A549 (cell line): Measurements from ENCODE around the gene KCNAB1. TPM values are rescaled to one million over a fixed set of nuclear protein-coding genes. Genes with fewer than 3 reads are reported as not detected.

ENCODE experiments used
- ATAC-seq, 2 experiments: fragments of 200-7000 bp in 1 of 2; fragments of >200 bp in 1 of 2; cut with Nextera tagmentation in 1 of 2; cut with Tn5 transposase in 1 of 2; 3 replicates each; pipeline versions ENCODE4 v1.8.0 to v1.9.1; 2018 to 2020; ENCODE audit warnings: mild to moderate bottlenecking in 1 of 2, moderate library complexity in 1 of 2
- CTCF ChIA-PET: fragments of 300-600 bp; sonication (Branson Sonifier 250); formaldehyde crosslinking; extraction: SDS; loops from one replicate; lab custom pipeline; 2021; ENCODE audit warnings: antibody characterized with exemption, inconsistent platforms; lab: Yijun Ruan, JAX
- POLR2A ChIA-PET: fragments of 350-600 bp; formaldehyde crosslinking; extraction: SDS; loops from one replicate; lab custom pipeline; 2021; ENCODE audit warnings: antibody characterized with exemption, inconsistent platforms; lab: Yijun Ruan, JAX
- DNase-seq, 2 experiments: peaks; one replicate each; pipeline versions ENCODE4 v3.0.0 to v3.0.0-alpha.2; 2011 to 2016; ENCODE audit warnings: low read depth in 1 of 2, low spot score in 1 of 2
- FAIRE-seq: peaks from 2 replicates; lab custom pipeline; 2011; peaks lifted over from hg19 to GRCh38; lab: Jason Lieb, UNC
- H3K27ac ChIP-seq, 2 experiments: fragments of >200 bp; sonication (Bioruptor Twin); formaldehyde crosslinking; 3 replicates each; pipeline ENCODE4 v1.5.1; 2016 to 2017
- H3K4me1 ChIP-seq: fragments of >200 bp; sonication (Bioruptor Twin); formaldehyde crosslinking; 3 replicates; pipeline ENCODE4 v1.6.1; 2016
- H3K4me2 ChIP-seq: fragments of >200 bp; sonication (Bioruptor Twin); formaldehyde crosslinking; 3 replicates; pipeline ENCODE4 v1.6.1; 2016
- H3K4me3 ChIP-seq: fragments of >200 bp; sonication (Bioruptor Twin); formaldehyde crosslinking; 3 replicates; pipeline ENCODE4 v1.5.1; 2016
- H3K9me3 ChIP-seq: fragments of >200 bp; sonication (Bioruptor Twin); formaldehyde crosslinking; 3 replicates; pipeline ENCODE4 v1.6.1; 2016
- BHLHE40 ChIP-seq: IDR thresholded peaks from 2 replicates; pipeline ENCODE4 v1.6.1; 2012; ENCODE audit warnings: low read depth, low read length, inconsistent platforms
- CBX2 ChIP-seq: fragments of 200-600 bp; sonication (generic); IDR thresholded peaks from 2 replicates; pipeline ENCODE4 v1.6.1; 2016; ENCODE audit warnings: low read depth, mild to moderate bottlenecking, borderline replicate concordance
- CEBPB ChIP-seq, 2 experiments: fragments of >200 bp in 1 of 2; sonication (Bioruptor Twin) in 1 of 2; formaldehyde crosslinking in 1 of 2; IDR thresholded peaks; 2 replicates each; pipeline ENCODE4 v1.6.1; 2012 to 2016
- CHD4 ChIP-seq: fragments of 200-600 bp; sonication (generic); IDR thresholded peaks from 2 replicates; pipeline ENCODE4 v1.6.1; 2016; ENCODE audit warnings: antibody characterized with exemption, mild to moderate bottlenecking, borderline replicate concordance
- EHF ChIP-seq: fragments of 250-450 bp; sonication (Bioruptor Pico); IDR thresholded peaks from 2 replicates; pipeline ENCODE4 v1.5.0; 2020; ENCODE audit warnings: mild to moderate bottlenecking
- EP300 ChIP-seq, 2 experiments: fragments of >200 bp; sonication (Bioruptor Twin); formaldehyde crosslinking; IDR thresholded peaks; 2 replicates in 1 of 2; 3 replicates in 1 of 2; pipeline ENCODE4 v1.6.1; 2016 to 2017
- FOSL2 ChIP-seq, 2 experiments: fragments of 450-650 bp in 1 of 2; fragments of >200 bp in 1 of 2; sonication (Bioruptor Twin) in 1 of 2; formaldehyde crosslinking; IDR thresholded peaks; 2 replicates each; pipeline versions ENCODE4 v1.5.0 to v1.6.1; 2016 to 2020; ENCODE audit warnings: mild to moderate bottlenecking in 1 of 2, moderate library complexity in 1 of 2
- HOXB13 ChIP-seq: fragments of 250-450 bp; sonication (Bioruptor Pico); IDR thresholded peaks from 2 replicates; pipeline ENCODE4 v1.5.0; 2020; ENCODE audit warnings: low read depth, mild to moderate bottlenecking, moderate library complexity
- HOXB5 ChIP-seq: fragments of 250-450 bp; sonication (Bioruptor Pico); IDR thresholded peaks from 2 replicates; pipeline ENCODE4 v1.5.0; 2020; ENCODE audit warnings: mild to moderate bottlenecking, moderate library complexity
- JUNB ChIP-seq: fragments of >200 bp; sonication (Bioruptor Twin); formaldehyde crosslinking; IDR thresholded peaks from 2 replicates; pipeline ENCODE4 v1.6.1; 2016
- KDM1A ChIP-seq: fragments of 200-600 bp; sonication (generic); IDR thresholded peaks from 2 replicates; pipeline ENCODE4 v1.6.1; 2016; ENCODE audit warnings: low read depth, mild to moderate bottlenecking
- KDM5A ChIP-seq: fragments of 200-600 bp; sonication (generic); IDR thresholded peaks from 2 replicates; pipeline ENCODE4 v1.6.1; 2016; ENCODE audit warnings: antibody characterized with exemption, mild to moderate bottlenecking
- MAZ ChIP-seq: fragments of 150-350 bp; IDR thresholded peaks from 2 replicates; pipeline ENCODE4 v1.6.1; 2014; ENCODE audit warnings: antibody characterized with exemption, low read depth, low read length, borderline replicate concordance
- MYC ChIP-seq: IDR thresholded peaks from 2 replicates; pipeline ENCODE4 v1.6.1; 2012; ENCODE audit warnings: mild to moderate bottlenecking, inconsistent platforms, low read length, improper control_type of control experiment, borderline replicate concordance
- NFE2L2 ChIP-seq: fragments of 150-350 bp; conservative IDR thresholded peaks from 2 replicates; pipeline ENCODE4 v1.6.1; 2014; ENCODE audit warnings: low read length
- NR3C1 ChIP-seq: fragments of >200 bp; sonication (Bioruptor Twin); formaldehyde crosslinking; IDR thresholded peaks from 3 replicates; pipeline ENCODE4 v1.6.1; 2017
- POLR2A ChIP-seq: IDR thresholded peaks from 2 replicates; pipeline ENCODE4 v1.6.1; 2012; ENCODE audit warnings: mild to moderate bottlenecking, low read length
- POLR2AphosphoS2 ChIP-seq: conservative IDR thresholded peaks from 2 replicates; pipeline ENCODE4 v1.6.1; 2012; ENCODE audit warnings: low read length, improper control_type of control experiment, inconsistent platforms
- RCOR1 ChIP-seq: fragments of 150-350 bp; IDR thresholded peaks from 2 replicates; pipeline ENCODE4 v1.6.1; 2014; ENCODE audit warnings: antibody characterized with exemption, low read length, low read depth
- RFX5 ChIP-seq: fragments of 450-650 bp; IDR thresholded peaks from 2 replicates; pipeline ENCODE4 v1.7.1; 2014; ENCODE audit warnings: antibody characterized with exemption, mild to moderate bottlenecking, moderate library complexity
- SMC3 ChIP-seq: fragments of >200 bp; sonication (Bioruptor Twin); formaldehyde crosslinking; IDR thresholded peaks from 3 replicates; pipeline ENCODE4 v1.6.1; 2018; ENCODE audit warnings: inconsistent platforms
- TP53 ChIP-seq: fragments of 250-450 bp; sonication (Bioruptor Pico); IDR thresholded peaks from 2 replicates; pipeline ENCODE4 v1.5.0; 2021; ENCODE audit warnings: mild to moderate bottlenecking, moderate library complexity
- ZFP36 ChIP-seq: fragments of 450-650 bp; IDR thresholded peaks from 2 replicates; pipeline ENCODE4 v1.6.1; 2014; ENCODE audit warnings: borderline replicate concordance; ENCODE audit not compliant: partially characterized antibody
- ZNF302 ChIP-seq: fragments of 250-450 bp; sonication (Bioruptor Pico); IDR thresholded peaks from 2 replicates; pipeline ENCODE4 v1.9.0; 2021; ENCODE audit warnings: inconsistent platforms, mild to moderate bottlenecking, moderate library complexity
- WGBS: methylation state at CpG from one replicate; pipeline ENCODE4 v1.1.6; 2017; ENCODE audit errors: missing lambda C conversion rate; 5-methylcytosine and 5-hydroxymethylcytosine counted together
- polyA plus RNA-seq, 4 experiments: library from polyadenylated mRNA; depleted of rRNA in 3 of 4; stranded (reverse); fragments of >200 nt; fragmentation: RNase III in 1 of 4; extraction: RNeasy Plus Mini Kit Qiagen cat#74134 plus additional on column Dnase treatment in 1 of 4; gene quantifications; 2 replicates in 3 of 4; 3 replicates in 1 of 4; pipeline ENCODE4 v1.2.3, GENCODE V29; 2011 to 2017
- TF ChIP-seq, protein P1 (sequence below): IDR thresholded peaks from 2 replicates; pipeline ENCODE4 v1.6.1; 2012
- TF ChIP-seq, protein P2 (sequence below): IDR thresholded peaks from 2 replicates; pipeline ENCODE4 v1.6.1; 2012
- TF ChIP-seq, protein P3 (sequence below): fragments of 150-350 bp; IDR thresholded peaks from 2 replicates; pipeline ENCODE4 v1.6.1; 2014; ENCODE audit warnings: low read depth, mild to moderate bottlenecking, low read length
- TF ChIP-seq, protein P4 (sequence below): fragments of 250-450 bp; sonication (Bioruptor Pico); IDR thresholded peaks from 2 replicates; pipeline ENCODE4 v1.5.0; 2020; ENCODE audit warnings: low read depth, mild to moderate bottlenecking, moderate library complexity
- TF ChIP-seq, protein P5 (sequence below): fragments of >200 bp; sonication (Bioruptor Twin); formaldehyde crosslinking; IDR thresholded peaks from 2 replicates; pipeline ENCODE4 v1.6.1; 2016

KCNAB1 gene
- polyA plus RNA-seq, 2 of the 4 experiments (the other 2 are of a cell fraction), result not detected

DNA sequence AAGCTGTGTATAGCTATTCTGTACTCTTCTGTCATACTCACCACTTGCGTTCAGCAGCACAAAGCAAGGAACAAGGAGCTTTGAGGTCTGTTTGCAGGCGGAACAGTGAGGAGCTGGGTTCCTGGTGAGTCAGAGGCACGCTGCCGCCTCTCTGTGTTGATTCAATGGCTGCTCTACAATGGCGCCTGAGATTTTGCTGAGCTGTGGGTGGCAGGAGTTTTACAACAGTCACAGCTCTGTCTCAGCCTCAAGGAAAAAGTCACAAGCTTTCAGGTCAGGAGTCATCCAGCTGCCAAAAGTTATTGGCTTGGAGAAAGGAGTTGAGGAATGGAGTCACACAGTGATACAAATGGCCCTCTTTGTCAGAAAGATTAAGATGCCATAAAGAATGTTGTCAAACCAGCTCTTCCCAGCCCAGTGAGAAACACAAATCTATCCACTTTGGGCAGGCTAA, 336.4 kb downstream of the KCNAB1 start:
- TF ChIP-seq MAZ (no peak), POLR2A (no peak), NR3C1 (no peak), KDM5A (no peak), MYC (no peak), EP300 (IDR thresholded peaks at IDR 0.05) (no peak), KDM1A (no peak), FOSL2 (IDR thresholded peaks at IDR 0.05) (no peak), FOSL2 (CRISPR knock-in tag; IDR thresholded peaks at IDR 0.05) (no peak), RCOR1 (no peak), POLR2AphosphoS2 (no peak)
- TF ChIP-seq, protein P1, sequence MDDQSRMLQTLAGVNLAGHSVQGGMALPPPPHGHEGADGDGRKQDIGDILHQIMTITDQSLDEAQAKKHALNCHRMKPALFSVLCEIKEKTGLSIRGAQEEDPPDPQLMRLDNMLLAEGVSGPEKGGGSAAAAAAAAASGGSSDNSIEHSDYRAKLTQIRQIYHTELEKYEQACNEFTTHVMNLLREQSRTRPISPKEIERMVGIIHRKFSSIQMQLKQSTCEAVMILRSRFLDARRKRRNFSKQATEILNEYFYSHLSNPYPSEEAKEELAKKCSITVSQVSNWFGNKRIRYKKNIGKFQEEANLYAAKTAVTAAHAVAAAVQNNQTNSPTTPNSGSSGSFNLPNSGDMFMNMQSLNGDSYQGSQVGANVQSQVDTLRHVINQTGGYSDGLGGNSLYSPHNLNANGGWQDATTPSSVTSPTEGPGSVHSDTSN, result no peak
- DNase-seq, result no peak
- no peak for FAIRE-seq
- WGBS, result 46% methylated on average over 5 of the region's 5 CpGs
- Histone ChIP-seq H3K4me3 (no peak overlapping the region), H3K9me3 (no peaks in the 10 kb centered on the region), H3K27ac (no peak overlapping the region), H3K4me2 (no peak overlapping the region), H3K4me1 (no peaks in the 10 kb centered on the region)
- no peak for ATAC-seq
- ChIA-PET POLR2A (no interaction called here), CTCF (interaction anchor here (0.9 to 1.5 kb wide), 2 partner anchors 27 to 307 kb away, joined by 3 to 4 read pairs; no protein-coding TSS in a partner anchor)

DNA sequence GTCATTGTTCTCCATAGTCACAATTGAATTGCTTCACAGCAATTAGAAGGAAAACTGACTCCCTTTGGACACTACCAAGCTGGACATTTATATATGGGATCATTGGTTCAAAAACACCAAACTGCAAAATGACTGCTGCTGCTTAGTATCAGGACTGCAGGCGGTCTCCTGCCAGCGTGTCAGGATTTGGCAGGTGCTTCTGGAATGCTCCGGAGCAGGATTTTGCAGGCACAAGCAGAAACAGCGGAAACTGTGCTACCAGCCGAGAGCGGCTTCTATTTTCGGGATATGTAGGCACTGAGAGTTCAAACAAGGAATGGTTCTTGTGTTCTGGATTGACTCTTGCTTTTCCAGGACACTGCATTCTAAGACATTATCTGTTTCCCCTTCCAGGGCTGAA, 339.1 kb downstream of the KCNAB1 start:
- H3K4me2 ChIP-seq, result no peak overlapping the region
- no peak for TF ChIP-seq EP300 (IDR thresholded peaks at IDR 0.05)
- TF ChIP-seq CHD4, result no peak
- TF ChIP-seq MAZ, result no peak
- no peak for TF ChIP-seq NR3C1
- TF ChIP-seq, protein P2, sequence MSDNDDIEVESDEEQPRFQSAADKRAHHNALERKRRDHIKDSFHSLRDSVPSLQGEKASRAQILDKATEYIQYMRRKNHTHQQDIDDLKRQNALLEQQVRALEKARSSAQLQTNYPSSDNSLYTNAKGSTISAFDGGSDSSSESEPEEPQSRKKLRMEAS, result no peak
- no peak for TF ChIP-seq BHLHE40
- no peak for TF ChIP-seq POLR2AphosphoS2
- no peak for TF ChIP-seq KDM5A
- no peak for TF ChIP-seq TP53 (CRISPR knock-in tag)
- TF ChIP-seq CBX2, result no peak
- no peak for TF ChIP-seq JUNB
- TF ChIP-seq EHF, result no peak
- no peak for TF ChIP-seq SMC3
- TF ChIP-seq HOXB5 (CRISPR knock-in tag), result no peak
- ATAC-seq (no peak), FAIRE-seq (no peak), DNase-seq (no peak)
- 62% methylated on average over 7 of the region's 7 CpGs for WGBS
- H3K4me1 ChIP-seq, result no peaks in the 10 kb centered on the region
- ChIA-PET POLR2A (no interaction called here), CTCF (interaction anchor here (2.9 kb wide), 1 partner anchor 10 kb away, joined by 9 read pairs; no protein-coding TSS in a partner anchor)
- no peak overlapping the region for H3K27ac ChIP-seq
- H3K9me3 ChIP-seq, result no peaks in the 10 kb centered on the region
- no peak overlapping the region for H3K4me3 ChIP-seq

DNA sequence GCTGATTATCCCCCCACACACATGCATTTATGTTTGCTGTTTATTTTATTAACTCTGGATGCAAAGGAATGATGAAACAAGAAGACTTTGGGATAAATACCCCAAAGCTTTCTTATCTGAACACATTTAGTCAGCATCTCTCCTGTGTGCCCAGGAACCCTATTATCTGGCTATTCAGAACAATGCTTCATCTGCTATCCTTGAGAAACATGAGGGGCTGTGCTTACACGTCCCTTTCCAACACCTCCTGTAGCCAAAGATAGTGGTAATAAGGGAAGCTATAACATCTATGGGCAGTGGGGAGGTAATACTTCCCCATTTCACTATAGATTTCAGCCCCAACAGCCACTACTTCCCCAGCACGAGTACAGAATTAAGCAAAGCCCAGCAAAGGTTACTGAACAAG, 339.8 kb downstream of the KCNAB1 start:
- POLR2A ChIA-PET, result no interaction called here
- no peak for FAIRE-seq
- H3K4me2 ChIP-seq, result no peak overlapping the region

More for the DNA sequence above, 339.8 kb downstream of the KCNAB1 start:
- CTCF ChIA-PET, result interaction anchor here (2.9 kb wide), 1 partner anchor 10 kb away, joined by 9 read pairs; no protein-coding TSS in a partner anchor
- no peak for TF ChIP-seq CEBPB (IDR thresholded peaks at IDR 0.05)
- TF ChIP-seq, protein P3, sequence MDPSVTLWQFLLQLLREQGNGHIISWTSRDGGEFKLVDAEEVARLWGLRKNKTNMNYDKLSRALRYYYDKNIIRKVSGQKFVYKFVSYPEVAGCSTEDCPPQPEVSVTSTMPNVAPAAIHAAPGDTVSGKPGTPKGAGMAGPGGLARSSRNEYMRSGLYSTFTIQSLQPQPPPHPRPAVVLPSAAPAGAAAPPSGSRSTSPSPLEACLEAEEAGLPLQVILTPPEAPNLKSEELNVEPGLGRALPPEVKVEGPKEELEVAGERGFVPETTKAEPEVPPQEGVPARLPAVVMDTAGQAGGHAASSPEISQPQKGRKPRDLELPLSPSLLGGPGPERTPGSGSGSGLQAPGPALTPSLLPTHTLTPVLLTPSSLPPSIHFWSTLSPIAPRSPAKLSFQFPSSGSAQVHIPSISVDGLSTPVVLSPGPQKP, result no peak
- TF ChIP-seq, protein P2, result no peak
- no peak for TF ChIP-seq TP53 (CRISPR knock-in tag)
- TF ChIP-seq, protein P4, sequence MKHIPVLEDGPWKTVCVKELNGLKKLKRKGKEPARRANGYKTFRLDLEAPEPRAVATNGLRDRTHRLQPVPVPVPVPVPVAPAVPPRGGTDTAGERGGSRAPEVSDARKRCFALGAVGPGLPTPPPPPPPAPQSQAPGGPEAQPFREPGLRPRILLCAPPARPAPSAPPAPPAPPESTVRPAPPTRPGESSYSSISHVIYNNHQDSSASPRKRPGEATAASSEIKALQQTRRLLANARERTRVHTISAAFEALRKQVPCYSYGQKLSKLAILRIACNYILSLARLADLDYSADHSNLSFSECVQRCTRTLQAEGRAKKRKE (CRISPR knock-in tag), result no peak
- no peak for TF ChIP-seq NFE2L2
- TF ChIP-seq ZFP36, result no peak
- TF ChIP-seq, protein P5, sequence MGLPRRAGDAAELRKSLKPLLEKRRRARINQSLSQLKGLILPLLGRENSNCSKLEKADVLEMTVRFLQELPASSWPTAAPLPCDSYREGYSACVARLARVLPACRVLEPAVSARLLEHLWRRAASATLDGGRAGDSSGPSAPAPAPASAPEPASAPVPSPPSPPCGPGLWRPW, result no peak
- no peak for TF ChIP-seq HOXB13 (CRISPR knock-in tag)
- no peak for TF ChIP-seq JUNB
- no peak for TF ChIP-seq POLR2AphosphoS2
- TF ChIP-seq ZNF302 (CRISPR knock-in tag), result no peak
- no peak for TF ChIP-seq RFX5
- TF ChIP-seq KDM5A, result no peak
- no peak for TF ChIP-seq RCOR1
- no peak for DNase-seq
- H3K4me3 ChIP-seq, result no peak overlapping the region
- no peaks in the 10 kb centered on the region for H3K4me1 ChIP-seq
- no peak overlapping the region for H3K27ac ChIP-seq
- 0% methylated on average over 2 of the region's 2 CpGs for WGBS
- no peak for ATAC-seq
- no peaks in the 10 kb centered on the region for H3K9me3 ChIP-seq
